T-cell (primary cell): ENCODE data around the gene CD300LG. TPM values are rescaled to one million over a fixed set of nuclear protein-coding genes. Genes with fewer than 3 reads are reported as not detected.

Source experiments
- ATAC-seq, 4 experiments: fragments of 200-7000 bp in 3 of 4; fragments of 150-1000 bp in 1 of 4; cut with Tn5 transposase; replicated peaks in 1 of 4; 1 replicate in 3 of 4; 2 replicates in 1 of 4; pipeline ENCODE4 v1.10.0; 2021; ENCODE audit warnings: moderate library complexity in 3 of 4, mild to moderate bottlenecking in 2 of 4, moderate number of reproducible peaks in 1 of 4
- CTCF ChIA-PET, 2 donors: fragments of 300-600 bp; sonication (Branson Sonifier 250); formaldehyde crosslinking; loops; one replicate each; lab custom pipeline; 2022; ENCODE audit warnings: antibody characterized with exemption in 2 of 2; lab: Charles Lee
- POLR2A ChIA-PET, 2 donors: fragments of 300-600 bp; sonication (Branson Sonifier 250); formaldehyde crosslinking; loops; one replicate each; lab custom pipeline; 2022; ENCODE audit warnings: antibody characterized with exemption in 2 of 2; lab: Charles Lee
- DNase-seq, 35 experiments: peaks; one replicate each; pipeline versions ENCODE4 v3.0.0 to v3.0.0-alpha.2; 2013 to 2023
- H3K27ac ChIP-seq: one replicate; pipeline ENCODE4 v1.5.1; 2013; ENCODE audit warnings: low read length
- H3K27me3 ChIP-seq, 2 experiments: replicated peaks in 1 of 2; 1 replicate in 1 of 2; 2 replicates in 1 of 2; pipeline versions ENCODE4 v1.6.1 to v1.7.0; 2013; ENCODE audit warnings: low read length in 1 of 2, mixed read lengths in 1 of 2; ENCODE audit not compliant: control insufficient read depth in 2 of 2, insufficient read depth in 2 of 2; ENCODE audit errors: extremely low read depth in 1 of 2
- H3K36me3 ChIP-seq, 2 donors: 1 replicate in 1 of 2; 2 replicates in 1 of 2; pipeline versions ENCODE4 v1.6.1 to v1.7.0; 2013; ENCODE audit warnings: low read length in 1 of 2; ENCODE audit not compliant: control insufficient read depth in 2 of 2, insufficient read depth in 1 of 2; ENCODE audit errors: extremely low read depth in 1 of 2
- H3K4me1 ChIP-seq, 2 experiments: 1 replicate in 1 of 2; 2 replicates in 1 of 2; pipeline versions ENCODE4 v1.6.1 to v1.7.0; 2013; ENCODE audit warnings: low read length in 2 of 2, mixed read lengths in 1 of 2; ENCODE audit not compliant: insufficient read depth in 2 of 2, control insufficient read depth in 1 of 2; ENCODE audit errors: extremely low read depth in 1 of 2
- H3K4me3 ChIP-seq, 2 donors: 1 replicate in 1 of 2; 2 replicates in 1 of 2; pipeline versions ENCODE4 v1.5.1 to v1.7.0; 2013; ENCODE audit warnings: mild to moderate bottlenecking in 2 of 2, low read length in 1 of 2, moderate library complexity in 1 of 2; ENCODE audit not compliant: control insufficient read depth in 1 of 2; ENCODE audit errors: extremely low read depth in 1 of 2
- H3K9me3 ChIP-seq: 2 replicates; pipeline ENCODE4 v1.7.0; 2013
- H3K27ac Mint-ChIP-seq, 2 donors: one replicate each; pipeline ENCODE4 v1.8.0; 2020 to 2021; ENCODE audit warnings: mild to moderate bottlenecking in 2 of 2, mixed read lengths in 2 of 2
- H3K27me3 Mint-ChIP-seq, 2 donors: one replicate each; pipeline ENCODE4 v1.8.0; 2021 to 2022; ENCODE audit warnings: mixed read lengths in 2 of 2
- H3K36me3 Mint-ChIP-seq: one replicate; pipeline ENCODE4 v1.8.0; 2021; ENCODE audit warnings: mixed read lengths
- H3K4me1 Mint-ChIP-seq, 3 donors: one replicate each; pipeline ENCODE4 v1.8.0; 2020 to 2022; ENCODE audit warnings: mixed read lengths in 3 of 3, mild to moderate bottlenecking in 1 of 3
- H3K4me3 Mint-ChIP-seq, 3 donors: one replicate each; pipeline ENCODE4 v1.8.0; 2020 to 2022; ENCODE audit warnings: mild to moderate bottlenecking in 3 of 3, mixed read lengths in 3 of 3, moderate library complexity in 3 of 3
- H3K9me3 Mint-ChIP-seq, 3 donors: one replicate each; pipeline ENCODE4 v1.8.0; 2020 to 2022; ENCODE audit warnings: mixed read lengths in 3 of 3
- WGBS: methylation state at CpG from one replicate; pipeline ENCODE4 v1.1.5; 2013; ENCODE audit warnings: missing lambda C conversion rate; ENCODE audit not compliant: insufficient coverage; 5-methylcytosine and 5-hydroxymethylcytosine counted together
- total RNA-seq, 35 experiments: library from RNA in 6 of 35; stranded (reverse) in 6 of 35; fragments of 120-200 nt in 1 of 35; gene quantifications; one replicate each; pipeline versions ENCODE4 v1.2.1 to v1.2.4 and lab custom pipeline; 2013 to 2026

The CD300LG gene
- total RNA-seq, 5 donors from 2014 or later (not counting 1 experiment from before 2014, with no cell fraction given): not detected

- CTCF ChIA-PET: no interaction called here
These were observed 33.6 kb upstream of the CD300LG start for GRCh38 chr17:43813386-43813785.

DNA sequence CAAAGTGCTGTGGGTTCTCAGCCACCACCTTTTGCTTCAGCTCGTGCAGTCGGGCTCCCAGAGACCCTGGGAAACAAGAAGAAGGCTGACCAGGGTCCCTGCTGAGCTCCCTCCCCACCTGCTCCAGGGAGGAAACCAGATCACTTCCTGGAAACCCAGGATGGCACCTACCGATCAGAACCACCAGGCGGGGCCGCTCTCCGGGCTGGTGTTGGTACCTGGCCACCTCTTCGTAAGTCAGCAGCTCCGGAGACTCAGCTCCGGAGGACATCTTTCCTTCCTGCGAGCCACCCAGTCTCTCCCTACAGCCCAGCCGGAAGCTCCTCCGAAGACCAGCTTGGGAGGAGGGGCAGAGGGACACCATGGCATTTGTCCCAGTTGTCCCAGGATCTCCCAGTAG lies 33.0 kb upstream of the CD300LG start:
- H3K27me3 ChIP-seq: peaks cover 0 to 22% of the 10 kb centered on the region in 2 experiments
- Mint-ChIP-seq H3K27me3 (peaks cover 3 to 16% of the 10 kb centered on the region in 2 donors), H3K4me1 (no peaks in the 10 kb centered on the region), H3K9me3 (no peaks in the 10 kb centered on the region), H3K4me3 (no peak overlapping the region), H3K27ac (no peak overlapping the region), H3K36me3 (no peaks in the 10 kb centered on the region)
- ChIA-PET POLR2A (no interaction called here), CTCF (no interaction called here)
- H3K36me3 ChIP-seq: no peaks in the 10 kb centered on the region
- no peak overlapping the region for H3K4me3 ChIP-seq
- WGBS: 83% methylated on average over 4 of the region's 12 CpGs
- no peak overlapping the region for H3K27ac ChIP-seq
- H3K4me1 ChIP-seq: no peaks in the 10 kb centered on the region
- no peak for DNase-seq
- no peak for ATAC-seq
- no peaks in the 10 kb centered on the region for H3K9me3 ChIP-seq

More at GRCh38 chr17:43813386-43813785, 33.6 kb upstream of the CD300LG start:
- Histone ChIP-seq H3K9me3 (no peaks in the 10 kb centered on the region), H3K27ac (no peak overlapping the region), H3K27me3 (peaks cover 0 to 24% of the 10 kb centered on the region in 2 experiments), H3K36me3 (no peaks in the 10 kb centered on the region), H3K4me3 (no peak overlapping the region), H3K4me1 (no peaks in the 10 kb centered on the region)
- Mint-ChIP-seq H3K4me1 (no peaks in the 10 kb centered on the region), H3K27me3 (peaks cover 5 to 16% of the 10 kb centered on the region in 2 donors), H3K27ac (no peak overlapping the region), H3K9me3 (no peaks in the 10 kb centered on the region), H3K4me3 (no peak overlapping the region), H3K36me3 (no peaks in the 10 kb centered on the region)
- POLR2A ChIA-PET: no interaction called here
- DNase-seq: no peak
- WGBS: no CpG with 5 or more reads among the region's 3 CpGs
- ATAC-seq: no peak

GRCh38 chr17:43814714-43815113 lies 32.3 kb upstream of the CD300LG start:
- ChIA-PET POLR2A (no interaction called here), CTCF (no interaction called here)
- H3K36me3 ChIP-seq: no peaks in the 10 kb centered on the region
- H3K27me3 ChIP-seq: peaks cover 0 to 20% of the 10 kb centered on the region in 2 experiments
- no peaks in the 10 kb centered on the region for H3K4me1 Mint-ChIP-seq
- no peak overlapping the region for H3K4me3 Mint-ChIP-seq
- peaks cover 3 to 16% of the 10 kb centered on the region in 2 donors for H3K27me3 Mint-ChIP-seq
- no CpG with 5 or more reads among the region's 1 CpG for WGBS
- ATAC-seq (no peak), DNase-seq (no peak)
- no peaks in the 10 kb centered on the region for H3K36me3 Mint-ChIP-seq
- H3K4me3 ChIP-seq: no peak overlapping the region
- H3K27ac ChIP-seq: no peak overlapping the region
- no peak overlapping the region for H3K27ac Mint-ChIP-seq
- H3K9me3 ChIP-seq: no peaks in the 10 kb centered on the region
- H3K9me3 Mint-ChIP-seq: no peaks in the 10 kb centered on the region
- no peaks in the 10 kb centered on the region for H3K4me1 ChIP-seq

GRCh38 chr17:43816336-43817320 lies 30.3 kb upstream of the CD300LG start:
- WGBS: 85% methylated on average over 19 of the region's 24 CpGs
- Mint-ChIP-seq H3K27ac (no peak overlapping the region), H3K9me3 (no peaks in the 10 kb centered on the region), H3K4me1 (no peaks in the 10 kb centered on the region), H3K27me3 (peaks cover 3 to 10% of the 10 kb centered on the region in 2 donors), H3K36me3 (no peaks in the 10 kb centered on the region), H3K4me3 (no peak overlapping the region)
- no peak overlapping the region for H3K4me3 ChIP-seq
- H3K36me3 ChIP-seq: no peaks in the 10 kb centered on the region
- no peak for DNase-seq
- H3K27ac ChIP-seq: no peak overlapping the region
- no peaks in the 10 kb centered on the region for H3K9me3 ChIP-seq
- H3K27me3 ChIP-seq: peaks cover 0 to 20% of the 10 kb centered on the region in 2 experiments
- ATAC-seq: no peak
- CTCF ChIA-PET: interaction anchor here in 1 of 2 donors (0.6 kb wide), 1 partner anchor 158 kb away, joined by 3 read pairs; no protein-coding TSS in a partner anchor
- POLR2A ChIA-PET: no interaction called here
- H3K4me1 ChIP-seq: no peaks in the 10 kb centered on the region

GRCh38 chr17:43817826-43818225 lies 29.1 kb upstream of the CD300LG start:
- Histone ChIP-seq H3K4me3 (no peak overlapping the region), H3K4me1 (no peaks in the 10 kb centered on the region), H3K9me3 (no peaks in the 10 kb centered on the region), H3K27me3 (peaks cover 0 to 16% of the 10 kb centered on the region in 2 experiments), H3K27ac (no peak overlapping the region), H3K36me3 (no peaks in the 10 kb centered on the region)
- 85% methylated on average over 9 of the region's 9 CpGs for WGBS
- Mint-ChIP-seq H3K27ac (no peak overlapping the region), H3K4me1 (no peaks in the 10 kb centered on the region), H3K27me3 (peaks cover 0 to 3% of the 10 kb centered on the region in 2 donors), H3K9me3 (no peaks in the 10 kb centered on the region), H3K36me3 (no peaks in the 10 kb centered on the region), H3K4me3 (no peak overlapping the region)
- DNase-seq (no peak), ATAC-seq (no peak)
- CTCF ChIA-PET: interaction anchor here in 1 of 2 donors (0.6 kb wide), 1 partner anchor 122 kb away, joined by 3 read pairs; no protein-coding TSS in a partner anchor
- POLR2A ChIA-PET: no interaction called here

GRCh38 chr17:43818966-43819365 lies 28.0 kb upstream of the CD300LG start:
- no peaks in the 10 kb centered on the region for H3K36me3 ChIP-seq
- H3K9me3 Mint-ChIP-seq: no peaks in the 10 kb centered on the region
- H3K36me3 Mint-ChIP-seq: no peaks in the 10 kb centered on the region
- H3K4me3 Mint-ChIP-seq: no peak overlapping the region
- no peaks in the 10 kb centered on the region for H3K4me1 Mint-ChIP-seq
- no peaks in the 10 kb centered on the region for H3K4me1 ChIP-seq
- H3K4me3 ChIP-seq: no peak overlapping the region
- H3K27me3 Mint-ChIP-seq: no peaks in the 10 kb centered on the region
- no peak for ATAC-seq
- no peaks in the 10 kb centered on the region for H3K9me3 ChIP-seq
- H3K27ac ChIP-seq: no peak overlapping the region
- H3K27ac Mint-ChIP-seq: no peak overlapping the region
- POLR2A ChIA-PET: no interaction called here
- H3K27me3 ChIP-seq: peaks cover 0 to 7% of the 10 kb centered on the region in 2 experiments
- DNase-seq: no peak
- CTCF ChIA-PET: no interaction called here
- 80% methylated on average over 5 of the region's 5 CpGs for WGBS
